ENCODE data around the gene AFAP1L1.

Gene AFAP1L1

DNA sequence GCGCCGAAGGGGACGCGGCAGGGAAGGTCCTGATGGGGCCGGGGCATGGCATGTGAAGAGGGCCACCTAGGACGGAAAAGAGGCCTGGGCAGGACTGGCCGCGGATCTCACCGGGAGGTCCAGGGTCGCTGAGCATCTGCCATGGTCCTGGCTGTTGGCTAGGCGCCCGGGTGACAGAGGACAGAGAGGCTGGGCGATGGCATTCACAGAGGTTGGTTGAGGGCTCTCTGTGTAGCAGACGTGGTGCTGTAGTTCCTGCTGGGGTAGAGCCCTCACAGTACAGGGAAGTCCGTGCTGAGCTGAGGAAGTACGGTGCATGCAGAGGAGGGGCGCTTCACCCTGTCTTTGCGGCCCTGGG is 86.6 kb downstream of the AFAP1L1 start:
- in situ Hi-C loops (cut with HindIII; ENCODE audit: low pct_ligation_motif_present, low pct_unique_long_range_greater_than_20kb, low sequenced_read_pairs): no loop called here
- DNase-seq: no peak

DNA sequence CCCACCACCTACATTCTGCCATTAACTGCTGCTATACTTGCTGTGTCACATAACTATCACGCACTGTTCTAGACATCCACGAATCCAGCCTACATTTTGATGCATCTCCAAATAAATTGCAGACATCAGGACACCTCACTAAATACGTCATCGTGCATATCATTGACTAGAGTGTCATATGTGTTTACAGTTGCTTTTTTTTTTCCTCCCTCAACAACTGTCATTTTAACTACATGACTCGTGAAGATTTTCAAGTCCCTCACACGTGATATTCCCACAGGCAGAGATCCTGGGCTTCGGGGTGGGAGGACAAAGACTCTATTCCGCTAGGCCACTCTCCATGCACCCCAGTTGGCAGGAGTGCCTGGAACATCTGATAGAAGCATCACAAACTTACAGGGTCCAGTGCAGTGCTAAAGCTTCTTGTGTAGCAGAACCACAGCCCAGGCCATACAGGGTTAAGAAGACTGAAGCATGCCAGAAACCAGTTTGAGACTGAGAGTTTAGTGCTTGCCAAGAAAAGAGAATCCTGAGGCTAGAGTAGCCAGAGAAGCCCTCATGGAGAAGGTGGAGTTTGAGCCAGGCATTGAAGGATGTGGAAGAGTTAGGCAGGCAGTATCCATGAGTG is 87.3 kb downstream of the AFAP1L1 start:
- in situ Hi-C loops (cut with HindIII; ENCODE audit: low pct_ligation_motif_present, low pct_unique_long_range_greater_than_20kb, low sequenced_read_pairs): no loop called here
- no peak for DNase-seq

DNA sequence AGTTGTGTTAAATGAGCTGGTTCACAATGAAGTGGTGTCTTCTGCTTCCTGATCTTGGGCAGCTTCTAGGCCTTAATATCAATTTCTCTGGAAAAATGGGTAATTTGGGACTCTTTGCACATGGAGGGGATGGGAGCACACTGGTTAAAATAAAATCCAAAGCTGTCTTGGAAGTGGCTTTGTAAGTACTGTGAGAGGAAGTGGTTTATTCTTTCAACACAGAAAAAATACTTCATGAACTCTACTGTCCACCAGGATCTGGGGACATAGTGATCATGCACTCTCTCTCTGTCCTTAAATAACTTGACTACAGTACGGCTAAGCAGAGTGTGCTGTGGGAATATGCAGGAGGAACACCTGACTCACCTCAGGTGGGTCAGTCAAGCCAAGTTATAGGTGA is 88.6 kb downstream of the AFAP1L1 start:
- DNase-seq: no peak
- in situ Hi-C loops (cut with HindIII; ENCODE audit: low pct_ligation_motif_present, low pct_unique_long_range_greater_than_20kb, low sequenced_read_pairs): no loop called here

DNA sequence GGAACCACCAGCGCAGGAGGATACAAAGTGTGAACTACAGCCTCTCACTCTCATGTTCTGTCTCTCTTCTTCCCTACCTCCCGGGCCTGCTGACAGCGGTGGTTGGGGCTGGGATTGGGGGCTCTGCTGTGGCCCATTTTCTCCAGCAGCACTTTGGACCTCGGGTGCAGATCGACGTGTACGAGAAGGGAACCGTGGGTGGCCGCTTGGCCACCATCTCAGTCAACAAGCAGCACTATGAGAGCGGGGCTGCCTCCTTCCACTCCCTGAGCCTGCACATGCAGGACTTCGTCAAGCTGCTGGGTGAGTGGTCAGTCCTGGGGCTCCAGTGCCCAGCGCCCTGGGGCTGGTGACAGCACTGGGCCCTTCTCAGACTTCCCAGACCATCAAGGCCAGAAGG is 90.9 kb downstream of the AFAP1L1 start:
- in situ Hi-C loops (cut with HindIII; ENCODE audit: low pct_ligation_motif_present, low pct_unique_long_range_greater_than_20kb, low sequenced_read_pairs): no loop called here

DNA sequence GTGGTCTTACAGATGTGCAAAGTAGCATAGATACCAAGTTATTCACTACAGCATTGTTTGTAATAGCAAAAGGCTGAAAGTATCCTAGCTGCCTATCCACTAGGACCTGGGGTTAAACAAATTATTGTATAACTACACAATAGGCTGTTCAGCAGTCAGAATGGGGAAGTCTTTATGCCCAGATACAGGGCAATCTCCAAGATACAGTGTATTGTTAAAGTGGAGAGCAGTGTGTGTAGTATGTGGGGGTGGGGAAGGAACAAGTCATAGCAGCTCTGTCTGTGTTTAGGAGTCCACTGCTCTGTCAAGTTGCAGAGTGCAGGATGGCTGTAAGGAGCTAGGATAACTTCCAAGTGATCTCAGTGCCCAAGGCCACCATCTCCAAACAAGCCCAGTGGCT is 91.7 kb downstream of the AFAP1L1 start:
- in situ Hi-C loops (cut with HindIII; ENCODE audit: low pct_ligation_motif_present, low pct_unique_long_range_greater_than_20kb, low sequenced_read_pairs): no loop called here
- DNase-seq: no peak

More for the DNA sequence above, 90.9 kb downstream of the AFAP1L1 start:
- DNase-seq: no peak

DNA sequence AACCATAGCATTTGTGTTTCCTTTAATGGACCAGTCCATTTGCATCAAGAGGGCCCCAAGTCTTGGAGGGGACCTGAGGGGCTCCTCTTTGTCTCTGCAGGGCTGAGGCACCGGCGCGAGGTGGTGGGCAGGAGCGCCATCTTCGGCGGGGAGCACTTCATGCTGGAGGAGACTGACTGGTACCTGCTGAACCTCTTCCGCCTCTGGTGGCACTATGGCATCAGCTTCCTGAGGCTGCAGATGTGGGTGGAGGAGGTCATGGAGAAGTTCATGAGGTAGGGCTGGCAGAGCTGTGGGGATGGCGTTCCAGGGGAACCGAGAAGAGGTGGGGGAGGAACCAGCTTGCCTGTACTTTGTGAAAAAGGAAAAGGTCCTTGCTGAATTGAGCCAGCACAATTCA is 92.3 kb downstream of the AFAP1L1 start:
- DNase-seq: no peak
- in situ Hi-C loops (cut with HindIII; ENCODE audit: low pct_ligation_motif_present, low pct_unique_long_range_greater_than_20kb, low sequenced_read_pairs): no loop called here

DNA sequence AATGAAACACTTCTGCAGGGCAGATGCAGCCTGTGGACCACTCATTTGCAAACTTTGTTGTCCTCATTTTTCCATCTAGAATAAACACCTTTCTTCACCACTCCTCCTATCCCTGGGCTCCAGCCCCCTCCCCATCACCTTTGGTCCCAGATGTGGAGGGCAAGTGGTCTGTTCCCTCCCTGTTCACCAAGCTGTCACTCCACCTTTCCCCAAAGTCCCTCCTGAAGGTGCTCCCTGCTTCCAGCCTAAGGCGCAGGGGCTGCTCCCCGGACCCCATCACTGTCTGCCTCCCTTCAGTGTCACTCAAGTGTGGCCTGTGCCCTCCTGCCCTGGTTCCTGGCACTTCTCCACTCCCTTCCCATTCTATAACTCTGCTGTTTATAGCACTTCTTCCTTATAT is 93.1 kb downstream of the AFAP1L1 start:
- DNase-seq: no peak
- in situ Hi-C loops (cut with HindIII; ENCODE audit: low pct_ligation_motif_present, low pct_unique_long_range_greater_than_20kb, low sequenced_read_pairs): no loop called here

DNA sequence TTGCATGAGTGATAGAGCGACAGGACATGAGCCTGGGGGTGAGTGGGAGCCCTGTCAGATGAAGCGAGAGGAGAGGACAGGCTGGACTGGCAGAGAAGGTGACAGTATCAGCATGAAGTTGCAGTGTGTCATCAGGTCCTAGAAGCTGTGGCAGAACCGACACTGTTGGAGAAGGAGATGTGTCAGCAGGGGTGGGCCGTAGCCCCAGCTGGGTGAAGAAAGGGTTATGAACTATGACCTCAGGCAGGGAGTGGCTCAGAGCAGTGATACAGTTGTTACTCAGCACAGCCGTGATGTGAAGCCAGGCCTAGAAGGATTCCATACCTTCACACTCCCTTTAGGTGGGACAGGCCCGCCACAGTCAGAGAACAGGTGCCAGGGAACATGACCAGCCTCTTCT is 93.8 kb downstream of the AFAP1L1 start:
- no peak for DNase-seq
- in situ Hi-C loops (cut with HindIII; ENCODE audit: low pct_ligation_motif_present, low pct_unique_long_range_greater_than_20kb, low sequenced_read_pairs): no loop called here

DNA sequence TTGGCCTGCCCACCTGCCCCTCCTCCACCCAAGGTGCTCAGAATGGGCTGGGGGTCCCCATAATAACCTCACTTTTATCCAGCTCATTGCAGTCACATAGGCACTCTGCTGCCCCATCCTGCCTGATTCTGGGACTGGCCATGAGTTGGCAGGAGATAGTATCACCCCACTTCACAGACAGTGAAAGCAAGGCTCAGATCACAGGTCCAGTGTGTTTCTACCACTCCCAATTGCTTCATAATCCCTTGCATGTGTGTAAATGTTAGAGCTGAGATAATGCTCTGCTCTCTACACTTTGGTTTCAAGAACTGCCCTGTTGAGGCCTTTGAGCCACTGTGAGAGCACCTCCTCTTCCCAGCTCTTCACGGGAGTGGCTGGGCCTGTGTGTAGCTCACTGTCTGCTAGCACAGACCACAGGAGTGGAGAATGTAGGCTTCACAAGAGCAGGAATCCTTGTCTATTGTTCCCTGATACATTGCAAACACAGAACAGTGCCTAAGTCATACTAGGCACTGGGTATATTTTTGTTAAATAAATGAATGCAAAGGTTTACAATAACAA is 94.6 kb downstream of the AFAP1L1 start:
- in situ Hi-C loops (cut with HindIII; ENCODE audit: low pct_ligation_motif_present, low pct_unique_long_range_greater_than_20kb, low sequenced_read_pairs): no loop called here

DNA sequence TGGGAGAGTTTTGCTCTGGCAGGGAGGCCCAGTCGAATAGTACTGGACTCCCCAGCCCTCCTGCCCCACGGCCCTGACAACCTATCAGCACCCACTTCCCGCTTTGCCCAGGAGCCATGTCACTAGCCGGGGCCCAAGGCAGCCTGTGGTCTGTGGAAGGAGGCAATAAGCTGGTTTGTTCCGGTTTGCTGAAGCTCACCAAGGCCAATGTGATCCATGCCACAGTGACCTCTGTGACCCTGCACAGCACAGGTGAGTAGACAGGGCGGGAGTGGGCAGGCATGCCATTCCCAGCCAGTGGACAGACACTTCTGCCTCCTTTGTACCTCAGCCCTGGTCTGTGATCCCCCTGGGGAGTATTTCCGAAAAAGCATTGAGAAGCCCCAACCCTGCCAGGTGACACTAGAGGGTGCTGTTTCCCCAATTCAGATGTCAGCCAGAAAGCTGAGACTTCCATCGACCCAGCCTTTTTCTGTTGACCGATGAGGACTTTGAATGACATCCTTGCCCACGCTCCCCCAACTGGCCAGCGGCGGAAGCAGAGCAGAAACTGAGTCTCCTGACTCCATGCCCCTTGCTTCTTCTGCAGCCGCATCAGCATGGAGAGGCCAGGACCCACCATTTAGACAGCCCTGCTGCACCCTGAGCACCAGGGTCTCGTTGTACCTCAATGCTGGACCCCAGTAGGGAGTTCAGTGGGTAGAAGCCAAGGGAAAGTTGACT is 95.8 kb downstream of the AFAP1L1 start:
- in situ Hi-C loops (cut with HindIII; ENCODE audit: low pct_ligation_motif_present, low pct_unique_long_range_greater_than_20kb, low sequenced_read_pairs): no loop called here
- DNase-seq: peak; percentile 76

More for the DNA sequence above, 94.6 kb downstream of the AFAP1L1 start:
- no peak for DNase-seq

DNA sequence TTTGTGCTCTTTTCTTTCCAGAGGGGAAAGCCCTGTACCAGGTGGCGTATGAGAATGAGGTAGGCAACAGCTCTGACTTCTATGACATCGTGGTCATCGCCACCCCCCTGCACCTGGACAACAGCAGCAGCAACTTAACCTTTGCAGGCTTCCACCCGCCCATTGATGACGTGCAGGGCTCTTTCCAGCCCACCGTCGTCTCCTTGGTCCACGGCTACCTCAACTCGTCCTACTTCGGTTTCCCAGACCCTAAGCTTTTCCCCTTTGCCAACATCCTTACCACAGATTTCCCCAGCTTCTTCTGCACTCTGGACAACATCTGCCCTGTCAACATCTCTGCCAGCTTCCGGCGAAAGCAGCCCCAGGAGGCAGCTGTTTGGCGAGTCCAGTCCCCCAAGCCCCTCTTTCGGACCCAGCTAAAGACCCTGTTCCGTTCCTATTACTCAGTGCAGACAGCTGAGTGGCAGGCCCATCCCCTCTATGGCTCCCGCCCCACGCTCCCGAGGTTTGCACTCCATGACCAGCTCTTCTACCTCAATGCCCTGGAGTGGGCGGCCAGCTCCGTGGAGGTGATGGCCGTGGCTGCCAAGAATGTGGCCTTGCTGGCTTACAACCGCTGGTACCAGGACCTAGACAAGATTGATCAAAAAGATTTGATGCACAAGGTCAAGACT is 96.5 kb downstream of the AFAP1L1 start:
- in situ Hi-C loops (cut with HindIII; ENCODE audit: low pct_ligation_motif_present, low pct_unique_long_range_greater_than_20kb, low sequenced_read_pairs): no loop called here
- DNase-seq: no peak

DNA sequence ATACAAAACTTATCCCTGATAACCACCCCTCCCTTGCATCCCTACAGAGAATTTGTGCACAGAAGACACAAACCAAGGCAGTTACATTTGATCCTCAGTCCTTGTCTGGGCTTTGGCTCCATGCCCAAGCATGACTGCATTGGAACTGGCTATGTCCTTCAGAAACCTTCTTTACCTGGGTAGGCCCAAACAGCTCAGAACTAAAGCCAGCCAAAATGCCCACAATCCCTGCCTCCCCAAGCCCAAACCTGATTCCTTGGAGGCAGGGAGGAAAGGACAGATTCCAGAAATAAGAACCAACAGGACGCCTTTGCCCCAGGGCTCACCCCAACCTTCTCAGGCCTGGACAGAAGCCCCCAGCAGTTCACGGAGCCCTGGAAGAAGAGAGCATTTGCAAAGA is 99.2 kb downstream of the AFAP1L1 start:
- DNase-seq: no peak
- in situ Hi-C loops (cut with HindIII; ENCODE audit: low pct_ligation_motif_present, low pct_unique_long_range_greater_than_20kb, low sequenced_read_pairs): no loop called here

DNA sequence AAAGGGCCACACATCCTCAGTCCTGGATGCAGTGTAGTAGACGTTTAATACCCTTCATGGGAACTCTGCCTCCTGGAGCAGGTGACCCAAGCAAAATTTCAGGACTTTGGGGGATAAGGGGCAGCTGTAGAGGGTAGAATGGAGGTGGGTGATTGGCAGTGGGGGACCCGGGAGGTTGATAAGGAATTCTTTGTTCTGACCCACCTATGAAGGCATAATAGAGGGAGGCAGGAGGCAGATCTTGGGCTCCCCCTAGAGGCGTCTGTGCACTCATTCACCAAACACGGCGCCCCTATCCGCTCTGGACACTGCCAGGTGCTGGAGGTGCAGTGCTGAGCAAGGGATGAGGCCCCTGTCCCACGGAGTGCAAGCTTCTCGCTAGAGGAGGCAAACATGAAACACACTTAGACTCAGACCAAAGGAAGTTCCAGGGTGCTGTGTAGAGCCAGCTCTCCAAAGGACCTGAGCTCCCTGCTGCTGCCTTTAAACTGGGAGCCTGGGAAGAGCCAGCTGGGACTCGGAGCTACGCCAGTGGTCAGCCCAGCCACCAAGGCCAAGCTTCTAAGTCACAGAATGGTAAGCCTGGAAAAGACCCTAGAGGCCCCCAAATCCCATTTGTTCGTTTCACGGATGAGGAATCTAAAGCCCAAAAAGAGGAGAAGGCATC is 99.8 kb downstream of the AFAP1L1 start:
- peak; percentile 51 for DNase-seq
- in situ Hi-C loops (cut with HindIII; ENCODE audit: low pct_ligation_motif_present, low pct_unique_long_range_greater_than_20kb, low sequenced_read_pairs): no loop called here

DNA sequence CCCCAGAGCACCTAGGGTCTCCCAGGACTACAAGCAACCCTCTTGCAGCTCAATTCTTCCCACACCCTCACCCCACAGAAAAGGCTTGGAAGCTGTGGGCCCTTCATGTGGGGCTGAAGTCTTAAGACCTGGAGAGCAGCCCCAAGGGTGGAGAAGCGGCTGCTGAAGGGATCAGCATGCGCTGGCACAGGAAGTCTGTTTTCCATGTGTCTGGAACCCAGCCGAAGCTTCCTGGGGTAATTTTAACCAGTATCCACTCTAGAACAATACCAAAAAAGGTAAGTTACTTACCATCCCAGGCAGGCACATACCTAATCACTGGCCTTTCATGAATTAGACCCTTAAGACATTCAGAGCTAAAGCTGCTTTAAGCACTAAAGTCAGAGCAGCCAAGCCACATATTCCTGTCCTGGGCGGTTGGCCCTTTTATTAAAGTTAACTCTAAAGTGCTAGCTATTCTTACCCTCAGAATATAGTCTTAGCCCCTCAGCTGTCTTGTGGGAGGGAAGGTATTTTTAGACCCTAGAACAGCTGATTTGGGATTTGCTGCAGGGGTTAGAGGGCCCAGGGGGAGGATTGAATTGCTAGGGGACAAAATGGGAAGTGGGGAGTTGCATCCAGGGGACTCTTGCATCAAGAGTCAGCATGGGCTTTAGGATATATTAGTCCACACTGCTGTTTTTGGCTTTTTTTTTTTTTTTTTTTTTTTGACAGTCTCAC is 100.6 kb downstream of the AFAP1L1 start:
- DNase-seq: no peak
- in situ Hi-C loops (cut with HindIII; ENCODE audit: low pct_ligation_motif_present, low pct_unique_long_range_greater_than_20kb, low sequenced_read_pairs): no loop called here

DNA sequence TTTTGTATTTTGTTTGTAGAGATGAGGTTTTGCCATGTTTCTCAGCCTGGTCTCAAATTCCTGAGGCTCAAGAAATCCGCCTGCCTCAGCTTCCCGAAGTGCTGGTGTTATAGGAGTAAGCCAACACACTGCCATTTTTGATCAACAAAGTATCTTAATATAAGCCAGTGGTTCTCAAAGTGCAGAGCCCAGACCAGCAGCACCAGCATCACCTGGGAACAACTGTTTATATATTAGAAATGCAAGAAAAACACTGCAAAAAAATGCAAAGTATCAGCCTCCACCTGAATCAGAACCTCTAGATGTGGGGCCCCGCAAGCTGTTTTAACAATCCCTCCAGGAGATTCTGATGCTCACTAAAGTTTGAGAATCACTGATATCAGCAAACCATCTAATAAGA is 101.3 kb downstream of the AFAP1L1 start:
- no peak for DNase-seq
- in situ Hi-C loops (cut with HindIII; ENCODE audit: low pct_ligation_motif_present, low pct_unique_long_range_greater_than_20kb, low sequenced_read_pairs): no loop called here

DNA sequence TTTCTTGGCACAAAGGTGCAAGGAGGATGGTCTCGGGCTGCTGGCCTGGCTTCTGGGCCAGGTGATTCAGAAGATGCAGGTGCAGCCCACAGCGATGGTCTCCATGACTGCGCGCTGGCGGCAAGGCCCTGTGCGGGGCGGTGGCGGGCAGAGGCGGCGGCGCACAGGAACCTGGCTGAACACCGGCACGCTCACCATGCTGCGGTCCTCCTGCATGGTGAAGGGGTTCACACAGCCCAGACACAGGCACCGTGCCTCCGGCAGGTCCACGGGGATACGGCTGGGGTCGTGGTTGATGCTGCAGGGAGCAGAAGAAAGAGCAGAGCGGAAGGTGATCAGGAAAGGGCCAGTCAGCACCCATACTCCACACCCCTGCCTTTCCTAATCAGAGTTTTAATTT is 102.6 kb downstream of the AFAP1L1 start:
- in situ Hi-C loops (cut with HindIII; ENCODE audit: low pct_ligation_motif_present, low pct_unique_long_range_greater_than_20kb, low sequenced_read_pairs): no loop called here
- no peak for DNase-seq

DNA sequence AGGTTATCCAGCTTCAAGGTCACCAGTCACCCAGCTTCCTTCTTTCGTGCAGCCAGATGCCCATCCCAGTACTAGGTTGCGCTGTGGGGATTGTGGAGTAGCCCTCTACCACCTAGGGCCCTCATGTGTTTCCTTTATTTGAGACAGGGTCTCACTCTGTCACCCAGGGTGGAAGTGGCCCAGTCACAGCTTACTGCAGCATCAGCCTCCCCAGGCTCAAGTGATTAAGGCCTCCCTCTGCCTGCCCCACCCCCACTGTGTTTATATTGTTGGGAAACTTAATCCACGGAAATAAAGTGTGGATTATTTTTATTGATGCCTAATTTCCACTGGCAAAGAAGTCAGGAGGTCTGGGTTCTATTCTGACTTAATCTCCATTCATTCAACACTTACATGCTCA is 103.1 kb downstream of the AFAP1L1 start:
- in situ Hi-C loops (cut with HindIII; ENCODE audit: low pct_ligation_motif_present, low pct_unique_long_range_greater_than_20kb, low sequenced_read_pairs): no loop called here

DNA sequence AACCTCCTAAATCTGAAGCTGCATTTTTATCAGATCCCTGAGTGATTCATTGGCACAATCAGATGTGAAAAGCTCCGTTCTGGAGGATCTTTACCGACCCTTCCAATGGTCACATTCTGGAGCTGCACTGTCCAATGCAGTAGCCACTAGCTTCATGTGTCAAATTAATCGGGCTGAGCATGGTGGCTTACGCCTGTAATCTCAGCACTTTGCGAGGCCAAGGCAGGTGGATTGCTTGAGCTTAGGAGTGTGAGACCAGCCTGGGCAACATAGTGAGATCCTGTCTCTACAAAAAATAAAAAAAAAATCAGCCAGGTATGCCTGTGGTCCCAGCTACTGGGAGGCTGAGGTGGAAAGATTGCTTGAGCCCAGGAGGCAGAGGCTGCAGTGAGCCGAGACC is 103.8 kb downstream of the AFAP1L1 start:
- in situ Hi-C loops (cut with HindIII; ENCODE audit: low pct_ligation_motif_present, low pct_unique_long_range_greater_than_20kb, low sequenced_read_pairs): no loop called here
- no peak for DNase-seq

More for the DNA sequence above, 103.1 kb downstream of the AFAP1L1 start:
- no peak for DNase-seq

DNA sequence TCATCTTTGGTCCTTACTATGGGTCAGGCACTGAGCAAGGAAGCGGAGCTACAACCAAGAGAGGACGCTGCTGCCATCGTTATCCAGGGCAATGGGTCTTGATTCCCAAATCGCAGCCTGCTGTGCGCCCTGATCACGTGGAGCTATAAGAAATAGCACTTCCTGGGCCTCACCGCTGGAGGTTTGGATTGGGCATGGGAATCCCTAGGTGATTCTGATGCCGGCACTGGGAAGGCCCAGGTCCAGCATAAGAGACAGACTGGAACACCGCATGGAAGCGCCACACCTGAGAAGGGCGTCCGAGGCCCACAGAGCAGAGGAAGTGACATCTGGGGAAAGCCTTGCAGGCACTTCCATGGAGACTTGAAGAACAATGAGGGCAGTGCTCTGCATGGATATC is 104.4 kb downstream of the AFAP1L1 start:
- in situ Hi-C loops (cut with HindIII; ENCODE audit: low pct_ligation_motif_present, low pct_unique_long_range_greater_than_20kb, low sequenced_read_pairs): no loop called here

More for the DNA sequence above, 104.4 kb downstream of the AFAP1L1 start:
- DNase-seq: no peak
